HG03520 (cell line): Measurements from ENCODE around the gene SOWAHB.

ENCODE experiments used
- ATAC-seq: cut with Tn5 transposase; IDR thresholded peaks from one replicate; pipeline ENCODE4 v1.9.1; 2021; ENCODE audit warnings: mild to moderate bottlenecking, moderate library complexity; ENCODE audit not compliant: unreplicated experiment

Gene SOWAHB

GRCh38 chr4:76897536-76898384 lies at the start of gene SOWAHB:
TSS of gene SOWAHB (minus strand) at chr4:76898144. CDS start at chr4:76897849, 295 bp downstream.
- no peak for ATAC-seq

- no peak for ATAC-seq
Observed at GRCh38 chr4:76947369-76947768, 49.4 kb upstream of the SOWAHB start.

GRCh38 chr4:76943790-76944189 lies 45.8 kb upstream of the SOWAHB start:
- ATAC-seq = no peak

- ATAC-seq = no peak
Observed at GRCh38 chr4:76943129-76943620, 45.2 kb upstream of the SOWAHB start.

GRCh38 chr4:76939184-76939583 lies 41.2 kb upstream of the SOWAHB start:
- no peak for ATAC-seq

GRCh38 chr4:76931576-76932276 lies 33.8 kb upstream of the SOWAHB start:
- ATAC-seq = no peak

GRCh38 chr4:76931087-76931486 lies 33.1 kb upstream of the SOWAHB start:
- ATAC-seq = no peak

- no peak for ATAC-seq
Observed at GRCh38 chr4:76930685-76931084, 32.7 kb upstream of the SOWAHB start.

GRCh38 chr4:76926841-76927240 lies 28.9 kb upstream of the SOWAHB start:
- no peak for ATAC-seq

- no peak for ATAC-seq
Observed at GRCh38 chr4:76923619-76924357, 25.8 kb upstream of the SOWAHB start.

GRCh38 chr4:76920715-76921114 lies 22.8 kb upstream of the SOWAHB start:
- no peak for ATAC-seq

GRCh38 chr4:76909711-76910110 lies 11.8 kb upstream of the SOWAHB start:
- ATAC-seq = no peak

GRCh38 chr4:76905521-76905920 lies 7.6 kb upstream of the SOWAHB start:
- no peak for ATAC-seq

GRCh38 chr4:76904646-76905190 lies 6.8 kb upstream of the SOWAHB start:
- no peak for ATAC-seq

GRCh38 chr4:76902233-76902890 lies 4.4 kb upstream of the SOWAHB start:
- ATAC-seq = no peak

- no peak for ATAC-seq
Observed at GRCh38 chr4:76898949-76899645, 1.2 kb upstream of the SOWAHB start.

- ATAC-seq = no peak
Observed at GRCh38 chr4:76898385-76898692, 395 bp upstream of the SOWAHB start.

GRCh38 chr4:76896614-76897535 lies 1.1 kb downstream of the SOWAHB start:
- ATAC-seq = no peak

GRCh38 chr4:76896048-76896447 lies 1.9 kb downstream of the SOWAHB start:
- no peak for ATAC-seq
